ENCODE results near the gene KIFAP3. TPM values are rescaled to one million over a fixed set of nuclear protein-coding genes. Genes with fewer than 3 reads are reported as not detected.

Gene KIFAP3
- total RNA-seq, 4 donors from 2014 or later: 18.5 to 34.0 (median 21.9) TPM

DNA sequence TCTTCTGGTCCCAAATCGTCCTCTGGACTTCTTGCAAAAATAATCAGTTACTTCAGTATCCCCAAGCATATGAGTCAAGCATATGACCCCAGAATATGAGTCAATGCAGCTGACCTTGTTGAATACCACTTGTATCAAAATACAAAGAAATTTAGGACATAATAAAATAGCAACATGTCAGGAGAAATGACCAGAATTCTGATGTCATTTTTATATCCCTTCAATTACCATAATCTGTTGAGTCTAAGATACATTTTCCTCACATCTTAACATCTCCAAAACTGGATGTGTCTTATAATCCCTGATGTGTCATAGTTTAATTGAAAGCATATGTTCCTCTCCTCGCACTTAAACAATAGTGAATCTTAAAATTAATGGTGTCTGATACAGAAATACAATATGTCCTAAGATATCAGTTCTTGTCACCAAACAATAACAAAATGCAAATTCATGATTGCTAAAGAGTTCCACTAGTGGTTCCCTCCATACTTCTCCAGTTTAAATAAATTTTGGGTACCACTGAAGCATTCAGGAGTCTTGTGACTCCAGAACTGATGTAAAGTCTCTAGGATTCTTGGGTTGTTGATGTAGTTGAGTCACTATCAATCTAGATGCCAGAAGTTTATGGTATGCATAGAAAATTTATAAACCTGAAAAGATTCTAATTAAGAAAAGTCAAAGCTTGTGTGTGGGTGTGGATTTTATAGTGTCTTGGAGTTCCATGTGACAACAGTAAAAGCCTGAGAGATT, 41.8 kb downstream of the KIFAP3 start:
- no peak overlapping the region for H3K27ac ChIP-seq
- no peaks in the 10 kb centered on the region for H3K27me3 ChIP-seq
- H3K36me3 ChIP-seq: peaks cover 28% of the 10 kb centered on the region
- H3K4me1 ChIP-seq: no peaks in the 10 kb centered on the region
- TF ChIP-seq EP300 (IDR thresholded peaks at IDR 0.05) (no peak), POLR2AphosphoS5 (IDR thresholded peaks at IDR 0.05) (no peak), POLR2A (IDR thresholded peaks at IDR 0.05) (no peak)
- TF ChIP-seq, protein P1, sequence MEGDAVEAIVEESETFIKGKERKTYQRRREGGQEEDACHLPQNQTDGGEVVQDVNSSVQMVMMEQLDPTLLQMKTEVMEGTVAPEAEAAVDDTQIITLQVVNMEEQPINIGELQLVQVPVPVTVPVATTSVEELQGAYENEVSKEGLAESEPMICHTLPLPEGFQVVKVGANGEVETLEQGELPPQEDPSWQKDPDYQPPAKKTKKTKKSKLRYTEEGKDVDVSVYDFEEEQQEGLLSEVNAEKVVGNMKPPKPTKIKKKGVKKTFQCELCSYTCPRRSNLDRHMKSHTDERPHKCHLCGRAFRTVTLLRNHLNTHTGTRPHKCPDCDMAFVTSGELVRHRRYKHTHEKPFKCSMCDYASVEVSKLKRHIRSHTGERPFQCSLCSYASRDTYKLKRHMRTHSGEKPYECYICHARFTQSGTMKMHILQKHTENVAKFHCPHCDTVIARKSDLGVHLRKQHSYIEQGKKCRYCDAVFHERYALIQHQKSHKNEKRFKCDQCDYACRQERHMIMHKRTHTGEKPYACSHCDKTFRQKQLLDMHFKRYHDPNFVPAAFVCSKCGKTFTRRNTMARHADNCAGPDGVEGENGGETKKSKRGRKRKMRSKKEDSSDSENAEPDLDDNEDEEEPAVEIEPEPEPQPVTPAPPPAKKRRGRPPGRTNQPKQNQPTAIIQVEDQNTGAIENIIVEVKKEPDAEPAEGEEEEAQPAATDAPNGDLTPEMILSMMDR (IDR thresholded peaks at IDR 0.05): no peak
- DNase-seq (ENCODE audit: low spot score in 2 of 2): no peak
- no peaks in the 10 kb centered on the region for H3K9me3 ChIP-seq
- no peak overlapping the region for H3K4me3 ChIP-seq
- WGBS: 71% methylated on average over 2 of the region's 2 CpGs

DNA sequence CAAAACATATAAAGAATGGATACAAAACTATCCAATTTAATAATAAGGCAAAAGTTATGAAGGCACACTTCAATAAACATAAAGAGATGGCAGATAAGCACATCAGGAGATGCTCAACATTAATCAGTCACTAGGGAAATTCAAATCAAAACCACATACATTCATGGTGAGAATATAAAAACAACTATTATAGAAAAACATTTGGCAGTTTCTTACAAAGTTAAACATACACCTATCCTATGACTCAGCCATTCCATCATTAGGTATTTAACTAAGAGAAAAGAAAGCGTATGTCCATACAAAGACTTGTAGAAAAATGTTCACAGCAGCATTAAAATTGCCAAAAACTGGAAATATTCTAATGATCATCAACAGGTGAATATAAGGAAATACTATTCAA, 44.3 kb downstream of the KIFAP3 start:
- H3K9me3 ChIP-seq: no peaks in the 10 kb centered on the region
- no peaks in the 10 kb centered on the region for H3K27me3 ChIP-seq
- TF ChIP-seq, protein P1 (IDR thresholded peaks at IDR 0.05): no peak
- TF ChIP-seq POLR2AphosphoS5 (IDR thresholded peaks at IDR 0.05) (no peak), EP300 (IDR thresholded peaks at IDR 0.05) (no peak), POLR2A (IDR thresholded peaks at IDR 0.05) (no peak)
- WGBS: 96% methylated on average over 1 of the region's 1 CpG
- no peaks in the 10 kb centered on the region for H3K4me1 ChIP-seq
- H3K36me3 ChIP-seq: peaks cover 24% of the 10 kb centered on the region
- H3K27ac ChIP-seq: no peak overlapping the region
- DNase-seq (ENCODE audit: low spot score in 2 of 2): no peak
- no peak overlapping the region for H3K4me3 ChIP-seq

DNA sequence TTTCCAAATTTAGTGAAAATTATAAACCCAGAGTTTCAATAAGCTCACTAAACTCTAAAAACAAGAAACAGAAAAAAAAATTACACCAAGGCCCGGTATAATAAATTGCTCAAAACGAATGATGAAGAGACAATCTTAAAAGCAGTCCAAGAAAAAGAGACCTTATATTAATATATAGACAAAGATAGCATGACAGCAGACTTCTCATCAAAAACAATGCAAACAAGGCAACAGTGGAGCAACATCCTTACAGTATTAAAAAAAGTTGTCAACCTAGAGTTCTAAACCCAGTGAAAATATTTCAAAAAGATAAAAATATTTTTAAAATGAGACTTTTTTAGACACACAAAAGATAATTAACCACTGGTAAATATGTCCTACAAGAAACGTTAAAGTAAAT, 46.7 kb downstream of the KIFAP3 start:
- H3K9me3 ChIP-seq: no peaks in the 10 kb centered on the region
- H3K4me3 ChIP-seq: no peak overlapping the region
- 96% methylated on average over 3 of the region's 3 CpGs for WGBS
- no peaks in the 10 kb centered on the region for H3K4me1 ChIP-seq
- no peak for DNase-seq (ENCODE audit: low spot score in 2 of 2)
- H3K27me3 ChIP-seq: no peaks in the 10 kb centered on the region
- peaks cover 27% of the 10 kb centered on the region for H3K36me3 ChIP-seq
- no peak overlapping the region for H3K27ac ChIP-seq
- TF ChIP-seq POLR2A (IDR thresholded peaks at IDR 0.05): no peak
- TF ChIP-seq EP300 (IDR thresholded peaks at IDR 0.05): no peak
- TF ChIP-seq POLR2AphosphoS5 (IDR thresholded peaks at IDR 0.05): no peak
- TF ChIP-seq, protein P1 (IDR thresholded peaks at IDR 0.05): no peak

DNA sequence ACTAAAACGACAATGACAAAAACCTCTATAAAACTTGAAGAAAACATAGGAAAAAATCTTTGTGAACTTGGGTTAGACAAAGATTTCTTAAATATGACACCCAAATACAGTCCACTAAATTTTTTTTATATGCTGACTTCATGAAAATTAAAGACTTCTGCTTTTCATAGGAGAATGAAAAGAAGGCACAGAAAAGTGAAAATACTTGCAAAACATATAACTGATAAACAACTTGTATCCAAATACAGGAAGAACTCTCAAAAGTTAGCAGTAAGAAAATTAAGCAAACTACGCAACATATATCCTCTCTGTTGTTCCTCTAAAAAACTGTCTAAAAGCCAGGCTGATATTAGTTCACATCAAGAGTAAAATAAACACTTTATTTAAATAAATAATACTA, 53.6 kb downstream of the KIFAP3 start:
- no peak overlapping the region for H3K4me3 ChIP-seq
- H3K36me3 ChIP-seq: peaks cover 20% of the 10 kb centered on the region
- 66% methylated on average over 2 of the region's 2 CpGs for WGBS
- no peak overlapping the region for H3K27ac ChIP-seq
- no peak for DNase-seq (ENCODE audit: low spot score in 2 of 2)
- TF ChIP-seq POLR2AphosphoS5 (IDR thresholded peaks at IDR 0.05) (no peak), POLR2A (IDR thresholded peaks at IDR 0.05) (no peak), EP300 (IDR thresholded peaks at IDR 0.05) (no peak)
- H3K9me3 ChIP-seq: no peaks in the 10 kb centered on the region
- H3K27me3 ChIP-seq: no peaks in the 10 kb centered on the region
- H3K4me1 ChIP-seq: no peaks in the 10 kb centered on the region

DNA sequence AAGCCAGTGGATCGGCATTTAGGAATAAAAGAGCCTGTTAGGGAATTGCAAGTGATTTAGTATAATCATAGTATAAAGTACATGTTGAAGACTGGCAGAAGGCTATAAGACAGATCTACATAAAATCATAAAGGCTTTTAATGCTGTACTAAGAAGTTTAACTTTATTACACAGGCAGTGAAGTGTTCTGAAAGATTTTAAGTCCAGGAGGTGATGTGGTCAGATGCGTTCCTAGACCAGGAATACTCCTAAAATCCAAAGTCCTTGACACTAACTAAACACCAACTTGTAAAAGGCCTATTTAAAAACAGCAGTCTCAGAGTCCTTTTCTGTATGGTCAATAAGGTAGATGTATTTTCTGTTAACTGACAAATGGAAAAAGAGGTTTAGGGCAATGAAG, 57.0 kb downstream of the KIFAP3 start:
- Histone ChIP-seq H3K4me3 (no peak overlapping the region), H3K27ac (no peak overlapping the region), H3K27me3 (no peaks in the 10 kb centered on the region), H3K4me1 (no peaks in the 10 kb centered on the region), H3K9me3 (no peaks in the 10 kb centered on the region), H3K36me3 (peaks cover 19% of the 10 kb centered on the region)
- DNase-seq (ENCODE audit: low spot score in 2 of 2): no peak
- 96% methylated on average over 2 of the region's 2 CpGs for WGBS
- no peak for TF ChIP-seq EP300 (IDR thresholded peaks at IDR 0.05)

DNA sequence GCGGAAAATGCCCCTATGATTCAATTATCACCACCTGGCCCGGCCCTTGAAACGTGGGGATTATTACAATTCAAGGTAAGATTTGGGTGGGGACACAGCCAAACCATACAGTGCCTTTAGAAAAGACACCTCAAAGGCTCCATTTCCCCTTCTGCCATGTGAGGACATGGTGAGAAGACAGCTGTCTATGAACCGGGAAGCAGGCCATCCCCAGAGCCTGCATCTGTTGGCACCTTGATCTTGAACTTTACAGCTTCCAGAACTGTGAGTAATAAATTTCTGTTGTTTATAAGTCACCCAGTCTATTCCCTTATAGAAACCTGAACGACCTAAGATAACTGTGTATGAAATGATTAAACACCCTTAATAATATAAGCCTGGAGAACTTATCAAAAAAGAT, 61.6 kb downstream of the KIFAP3 start:
- TF ChIP-seq POLR2AphosphoS5 (IDR thresholded peaks at IDR 0.05): no peak
- no peak for TF ChIP-seq POLR2A (IDR thresholded peaks at IDR 0.05)
- TF ChIP-seq, protein P1 (IDR thresholded peaks at IDR 0.05): no peak
- no peak for TF ChIP-seq EP300 (IDR thresholded peaks at IDR 0.05)
- no peak overlapping the region for H3K27ac ChIP-seq
- H3K4me3 ChIP-seq: no peak overlapping the region
- no peak for DNase-seq (ENCODE audit: low spot score in 2 of 2)
- 94% methylated on average over 5 of the region's 5 CpGs for WGBS
- H3K36me3 ChIP-seq: peaks cover 19% of the 10 kb centered on the region
- no peaks in the 10 kb centered on the region for H3K4me1 ChIP-seq
- H3K9me3 ChIP-seq: no peaks in the 10 kb centered on the region
- H3K27me3 ChIP-seq: no peaks in the 10 kb centered on the region

All from suprapubic skin (tissue), 4 donors.